ENCODE results near the gene CP. TPM values are rescaled to one million over a fixed set of nuclear protein-coding genes. Genes with fewer than 3 reads are reported as not detected.
"Not testable (repeated sequence)": the region's sequence is repeated elsewhere in the genome, so short reads cannot be mapped to it uniquely, and the experiment has no call there.

Gene CP
- total RNA-seq, 1 experiment from 2014 or later = not detected

DNA sequence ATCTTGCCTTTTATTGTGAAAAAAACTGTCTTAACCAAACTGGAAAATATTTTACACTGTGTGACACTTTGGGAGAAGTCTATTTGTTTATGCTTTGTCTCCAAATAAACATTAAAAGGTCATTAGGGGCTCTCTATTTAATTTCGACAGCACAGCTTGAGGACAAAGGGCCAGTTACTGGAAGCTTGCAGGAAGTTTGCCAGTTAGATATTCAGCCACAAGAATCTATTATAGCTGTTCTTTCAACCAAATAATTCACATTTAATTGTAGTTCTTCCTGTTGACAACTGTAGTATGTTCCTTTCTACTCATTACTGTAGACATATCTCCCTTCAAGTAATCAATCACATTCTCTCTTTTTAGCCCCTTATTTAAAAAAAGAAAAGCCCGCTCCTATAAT is 6.1 kb downstream of the CP start:
- Histone ChIP-seq H3K9me3 (replicated peaks) (no peaks in the 10 kb centered on the region), H3K27me3 (no peaks in the 10 kb centered on the region), H3K36me3 (no peaks in the 10 kb centered on the region), H3K27ac (no peak overlapping the region), H3K4me3 (no peak overlapping the region), H3K4me1 (no peaks in the 10 kb centered on the region)
- no peak for DNase-seq

GRCh38 chr3:149214702-149215101 is 6.9 kb downstream of the CP start:
- Histone ChIP-seq H3K9me3 (replicated peaks) (no peaks in the 10 kb centered on the region), H3K27me3 (no peaks in the 10 kb centered on the region), H3K27ac (no peak overlapping the region), H3K36me3 (no peaks in the 10 kb centered on the region), H3K4me3 (no peak overlapping the region), H3K4me1 (no peaks in the 10 kb centered on the region)
- DNase-seq = no peak

DNA sequence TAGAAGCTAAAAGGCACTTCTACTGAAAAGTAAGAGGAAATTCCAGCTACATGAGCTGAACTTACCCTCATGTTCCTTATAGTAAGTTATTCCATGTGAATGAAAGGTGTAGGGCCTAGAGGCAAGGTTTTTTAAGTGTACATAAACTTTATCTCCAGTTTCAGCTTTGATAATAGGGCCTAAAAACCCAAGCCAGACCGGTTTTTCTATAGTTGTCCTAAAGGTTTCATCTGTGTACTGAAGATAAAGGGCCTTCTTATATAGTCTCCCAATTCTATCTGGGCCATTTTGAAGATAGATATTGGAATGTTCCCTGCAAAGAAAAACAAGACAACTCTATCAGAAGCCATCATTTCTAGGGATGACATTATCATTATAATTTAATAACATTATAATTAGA is 9.2 kb downstream of the CP start:
- no peak overlapping the region for H3K27ac ChIP-seq
- H3K4me1 ChIP-seq = no peaks in the 10 kb centered on the region
- H3K9me3 ChIP-seq (replicated peaks) = no peaks in the 10 kb centered on the region
- H3K36me3 ChIP-seq = no peaks in the 10 kb centered on the region
- no peaks in the 10 kb centered on the region for H3K27me3 ChIP-seq
- DNase-seq = no peak
- no peak overlapping the region for H3K4me3 ChIP-seq

GRCh38 chr3:149209431-149209830 is 12.2 kb downstream of the CP start:
- Histone ChIP-seq H3K4me1 (no peaks in the 10 kb centered on the region), H3K27me3 (no peaks in the 10 kb centered on the region), H3K9me3 (replicated peaks) (no peaks in the 10 kb centered on the region), H3K27ac (no peak overlapping the region), H3K4me3 (no peak overlapping the region), H3K36me3 (no peaks in the 10 kb centered on the region)
- DNase-seq = no peak

- Histone ChIP-seq H3K27ac (no peak overlapping the region), H3K4me1 (no peaks in the 10 kb centered on the region), H3K4me3 (no peak overlapping the region), H3K27me3 (no peaks in the 10 kb centered on the region), H3K9me3 (replicated peaks) (no peaks in the 10 kb centered on the region), H3K36me3 (no peaks in the 10 kb centered on the region)
- no peak for DNase-seq
Measured at GRCh38 chr3:149207475-149207874, 14.2 kb downstream of the CP start.

DNA sequence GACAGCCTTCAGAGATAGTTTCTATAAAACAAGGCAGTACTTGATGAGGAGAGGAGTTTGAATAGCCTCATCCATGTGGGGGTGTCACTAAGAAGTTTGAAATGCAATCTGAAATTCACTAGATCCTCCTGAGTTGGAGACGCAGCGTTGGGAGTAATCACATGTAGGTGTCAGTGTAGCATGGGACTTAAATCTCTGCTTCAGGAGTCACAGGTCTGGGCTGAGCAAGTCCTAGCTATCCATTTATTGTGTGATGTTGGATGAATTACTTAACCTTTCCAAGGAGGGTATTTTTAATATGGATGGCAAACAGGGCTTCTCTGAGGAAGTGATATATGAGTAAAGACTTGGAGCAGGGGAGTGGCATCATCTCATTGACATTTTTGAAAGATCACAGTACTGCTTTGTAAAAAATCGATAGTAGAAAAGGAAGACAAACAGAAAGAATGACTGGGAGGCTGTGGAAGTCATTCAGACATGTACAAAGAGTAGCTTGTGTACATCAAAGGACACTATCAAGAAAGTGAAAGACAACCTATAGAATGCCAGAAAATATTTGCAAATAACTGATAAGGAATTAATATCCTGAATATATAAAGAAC is 17.1 kb downstream of the CP start:
- H3K27ac ChIP-seq = no peak overlapping the region
- no peak overlapping the region for H3K4me3 ChIP-seq
- H3K4me1 ChIP-seq = peaks cover 5% of the 10 kb centered on the region
- H3K9me3 ChIP-seq (replicated peaks) = no peaks in the 10 kb centered on the region
- H3K27me3 ChIP-seq = no peaks in the 10 kb centered on the region
- H3K36me3 ChIP-seq = no peaks in the 10 kb centered on the region
- no peak for DNase-seq

GRCh38 chr3:149203758-149204157 is 17.9 kb downstream of the CP start:
- H3K36me3 ChIP-seq = no peaks in the 10 kb centered on the region
- no peak overlapping the region for H3K27ac ChIP-seq
- no peaks in the 10 kb centered on the region for H3K9me3 ChIP-seq (replicated peaks)
- no peak overlapping the region for H3K4me3 ChIP-seq
- DNase-seq = no peak
- H3K4me1 ChIP-seq = peaks cover 12% of the 10 kb centered on the region
- H3K27me3 ChIP-seq = no peaks in the 10 kb centered on the region

GRCh38 chr3:149199474-149199873 is 22.2 kb downstream of the CP start:
- DNase-seq = peak; percentile 6 to 66
- H3K36me3 ChIP-seq = no peaks in the 10 kb centered on the region
- H3K4me1 ChIP-seq = peaks cover 17% of the 10 kb centered on the region
- H3K27me3 ChIP-seq = no peaks in the 10 kb centered on the region
- H3K4me3 ChIP-seq = no peak overlapping the region
- H3K9me3 ChIP-seq (replicated peaks) = no peaks in the 10 kb centered on the region
- H3K27ac ChIP-seq = no peak overlapping the region

- H3K4me3 ChIP-seq = peak overlapping the region; percentile 19; the same call in 1 of the 2 replicates
- peaks cover 17% of the 10 kb centered on the region for H3K4me1 ChIP-seq
- no peaks in the 10 kb centered on the region for H3K36me3 ChIP-seq
- no peaks in the 10 kb centered on the region for H3K9me3 ChIP-seq (replicated peaks)
- peak; percentile 22 to 31 for DNase-seq
- H3K27ac ChIP-seq = no peak overlapping the region
- H3K27me3 ChIP-seq = no peaks in the 10 kb centered on the region
Measured at GRCh38 chr3:149198611-149199010, 23.0 kb downstream of the CP start.

- no peak for DNase-seq
- no peak overlapping the region for H3K4me3 ChIP-seq
Measured at GRCh38 chr3:149197669-149198068, 24.0 kb downstream of the CP start.

GRCh38 chr3:149196805-149197592 is 24.6 kb downstream of the CP start:
- H3K27ac ChIP-seq; DNase-seq; H3K4me3 ChIP-seq; H3K36me3 ChIP-seq; H3K9me3 ChIP-seq (replicated peaks); H3K27me3 ChIP-seq: not testable (repeated sequence)
- peaks cover 17% of the 10 kb centered on the region for H3K4me1 ChIP-seq

More at GRCh38 chr3:149197669-149198068, 24.0 kb downstream of the CP start:
- no peak overlapping the region for H3K27ac ChIP-seq
- H3K4me1 ChIP-seq = peaks cover 17% of the 10 kb centered on the region
- no peaks in the 10 kb centered on the region for H3K27me3 ChIP-seq
- no peaks in the 10 kb centered on the region for H3K36me3 ChIP-seq
- no peaks in the 10 kb centered on the region for H3K9me3 ChIP-seq (replicated peaks)

- Histone ChIP-seq H3K36me3 (no peaks in the 10 kb centered on the region), H3K27me3 (no peaks in the 10 kb centered on the region), H3K9me3 (replicated peaks) (no peaks in the 10 kb centered on the region), H3K4me3 (no peak overlapping the region), H3K4me1 (peaks cover 17% of the 10 kb centered on the region), H3K27ac (no peak overlapping the region)
- no peak for DNase-seq
Measured at GRCh38 chr3:149195221-149195620, 26.4 kb downstream of the CP start.

- Histone ChIP-seq H3K9me3 (replicated peaks) (no peaks in the 10 kb centered on the region), H3K27ac (no peak overlapping the region), H3K4me1 (no peaks in the 10 kb centered on the region; the same call in 1 of the 2 replicates), H3K36me3 (no peaks in the 10 kb centered on the region), H3K4me3 (no peak overlapping the region), H3K27me3 (no peaks in the 10 kb centered on the region)
- DNase-seq = no peak
Measured at GRCh38 chr3:149188494-149188893, 33.1 kb downstream of the CP start.

- H3K4me3 ChIP-seq = no peak overlapping the region
- DNase-seq = no peak
- H3K36me3 ChIP-seq = no peaks in the 10 kb centered on the region
- no peaks in the 10 kb centered on the region for H3K9me3 ChIP-seq (replicated peaks)
- H3K27me3 ChIP-seq = no peaks in the 10 kb centered on the region
- no peak overlapping the region for H3K27ac ChIP-seq
- no peaks in the 10 kb centered on the region; the same call in 1 of the 2 replicates for H3K4me1 ChIP-seq
Measured at GRCh38 chr3:149186721-149187120, 34.9 kb downstream of the CP start.

GRCh38 chr3:149186219-149186618 is 35.4 kb downstream of the CP start:
- DNase-seq = no peak
- Histone ChIP-seq H3K36me3 (no peaks in the 10 kb centered on the region), H3K27ac (no peak overlapping the region), H3K4me3 (no peak overlapping the region), H3K27me3 (no peaks in the 10 kb centered on the region), H3K9me3 (replicated peaks) (no peaks in the 10 kb centered on the region), H3K4me1 (no peaks in the 10 kb centered on the region; the same call in 1 of the 2 replicates)

- Histone ChIP-seq H3K9me3 (replicated peaks) (no peaks in the 10 kb centered on the region), H3K4me1 (no peaks in the 10 kb centered on the region), H3K36me3 (peaks cover 5% of the 10 kb centered on the region; the same call in 1 of the 2 replicates), H3K4me3 (no peak overlapping the region), H3K27ac (no peak overlapping the region), H3K27me3 (no peaks in the 10 kb centered on the region)
- no peak for DNase-seq
Measured at GRCh38 chr3:149181182-149181581, 40.4 kb downstream of the CP start.

Data from SJCRH30 (cell line).